HG03064 (cell line): ENCODE measurements around the gene IMMP2L.
A peak's percentile ranks its signal among the peaks of the same experiment; 100 is the strongest.

Source experiments
- ATAC-seq: cut with Tn5 transposase; IDR thresholded peaks from one replicate; pipeline ENCODE4 v1.9.1; 2021; ENCODE audit warnings: low read depth; ENCODE audit not compliant: unreplicated experiment

IMMP2L gene

GRCh38 chr7:111560773-111561653 is 1.3 kb downstream of the IMMP2L start:
- no peak for ATAC-seq

DNA sequence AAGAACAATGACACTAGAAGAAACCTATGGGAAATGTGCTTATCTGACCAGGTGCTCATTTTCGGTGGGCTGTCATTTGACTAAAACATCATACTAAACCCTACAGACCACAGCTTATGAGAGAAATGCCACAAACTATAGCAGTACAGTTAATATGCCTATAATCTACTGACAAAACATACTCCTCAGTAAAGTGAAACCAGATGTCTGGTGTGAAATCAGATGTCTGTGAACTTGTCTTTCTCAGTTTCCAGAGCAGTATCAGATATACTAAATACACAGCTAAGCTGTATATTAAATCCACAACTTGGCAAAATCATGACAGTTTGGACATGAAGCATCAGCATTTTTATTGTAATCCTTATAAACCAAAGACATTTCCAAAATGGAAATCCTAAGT is 3.3 kb downstream of the IMMP2L start:
- ATAC-seq, result peak; percentile 79

DNA sequence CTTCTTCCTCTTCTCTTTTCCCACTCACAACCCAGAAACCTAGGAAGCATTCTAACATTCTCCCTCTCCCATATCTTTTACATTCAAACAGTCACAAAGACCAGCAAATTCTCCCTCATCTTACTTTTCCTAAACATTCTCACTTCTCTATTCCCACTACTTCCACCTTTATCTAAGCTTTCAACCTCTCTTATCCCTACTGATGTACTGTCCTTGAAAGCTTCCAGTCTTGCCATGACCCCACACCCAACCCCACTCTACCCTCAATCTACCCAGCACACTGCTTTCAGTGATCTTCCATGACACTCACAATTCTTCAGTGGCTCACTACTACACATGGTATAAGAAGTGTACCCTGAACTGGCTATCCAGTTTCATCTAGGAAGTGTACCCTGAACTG is 5.3 kb downstream of the IMMP2L start:
- no peak for ATAC-seq

DNA sequence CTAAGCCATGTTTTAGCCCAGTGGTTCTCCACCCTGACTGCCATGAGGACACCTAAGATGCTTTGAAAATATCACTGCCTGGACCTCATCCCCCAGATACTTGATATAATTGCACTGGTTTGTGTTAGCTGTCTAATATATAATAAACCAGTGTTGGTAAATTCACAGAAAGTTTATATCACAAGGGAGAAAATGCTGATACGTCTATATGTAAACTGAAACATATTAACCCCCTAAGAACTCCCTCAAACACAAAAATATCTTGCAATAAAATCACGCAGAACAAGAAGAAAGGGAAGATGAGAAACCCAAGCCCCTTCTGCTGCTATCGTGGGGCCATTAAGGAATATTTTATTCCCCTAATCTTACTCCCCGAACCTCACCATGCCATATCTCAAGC is 8.2 kb downstream of the IMMP2L start:
- ATAC-seq, result no peak

DNA sequence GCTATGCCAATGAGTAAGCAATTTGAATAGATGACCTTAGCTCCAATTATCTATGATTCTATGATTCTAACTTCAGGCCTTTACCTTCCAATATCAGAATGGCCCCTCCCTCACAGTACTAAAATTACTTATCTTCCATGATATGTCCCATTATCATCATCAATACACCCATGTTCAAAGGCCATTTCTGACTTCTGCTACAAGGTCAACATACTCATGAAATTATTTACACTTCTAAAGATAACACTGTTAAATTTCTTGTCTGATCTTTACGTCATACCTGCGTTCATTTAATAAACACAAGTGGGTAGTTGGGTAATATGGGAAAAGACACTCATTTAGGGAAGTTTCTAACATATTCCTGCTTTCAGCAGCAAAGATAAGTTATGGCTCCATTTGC is 21.2 kb downstream of the IMMP2L start:
- no peak for ATAC-seq

GRCh38 chr7:111540199-111540815 is 22.0 kb downstream of the IMMP2L start:
- no peak for ATAC-seq

- no peak for ATAC-seq
Observed at GRCh38 chr7:111537134-111537533, 25.2 kb downstream of the IMMP2L start.

GRCh38 chr7:111535142-111535870 is 27.0 kb downstream of the IMMP2L start:
- ATAC-seq, result no peak

GRCh38 chr7:111532625-111533024 is 29.7 kb downstream of the IMMP2L start:
- no peak for ATAC-seq

DNA sequence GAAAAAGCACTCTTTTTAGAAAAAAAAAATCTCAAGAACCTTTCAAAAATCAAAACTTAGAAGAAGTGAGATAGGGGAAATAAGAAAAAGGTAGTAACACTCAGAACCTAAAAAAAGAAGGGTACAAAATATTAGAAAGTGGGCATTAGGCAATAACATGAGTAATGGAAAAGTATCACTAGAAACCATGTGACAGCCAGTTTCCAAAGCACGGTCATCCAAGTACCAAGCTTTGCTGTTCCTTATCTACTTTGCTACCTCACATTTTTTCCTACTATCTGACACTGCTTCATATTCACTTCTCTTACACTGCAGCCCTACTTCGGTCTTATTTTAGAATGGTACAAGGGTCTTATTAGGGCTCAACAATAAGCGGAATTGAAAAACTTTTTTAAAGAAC is 30.3 kb downstream of the IMMP2L start:
- no peak for ATAC-seq

DNA sequence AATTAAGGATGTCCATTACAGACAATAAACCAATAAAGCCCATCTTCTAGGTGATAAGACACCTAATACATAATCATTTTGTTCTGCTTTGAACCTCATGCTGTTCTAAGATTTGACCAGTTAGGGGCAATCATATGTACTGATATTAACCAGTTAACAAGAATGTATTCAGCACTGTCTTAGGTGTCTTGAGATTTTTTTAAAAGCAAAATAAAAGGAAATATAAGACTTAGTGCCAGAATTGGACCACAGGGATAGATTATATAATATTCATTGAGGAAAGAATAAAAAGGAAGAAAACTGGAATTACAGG is 32.0 kb downstream of the IMMP2L start:
- ATAC-seq, result no peak

DNA sequence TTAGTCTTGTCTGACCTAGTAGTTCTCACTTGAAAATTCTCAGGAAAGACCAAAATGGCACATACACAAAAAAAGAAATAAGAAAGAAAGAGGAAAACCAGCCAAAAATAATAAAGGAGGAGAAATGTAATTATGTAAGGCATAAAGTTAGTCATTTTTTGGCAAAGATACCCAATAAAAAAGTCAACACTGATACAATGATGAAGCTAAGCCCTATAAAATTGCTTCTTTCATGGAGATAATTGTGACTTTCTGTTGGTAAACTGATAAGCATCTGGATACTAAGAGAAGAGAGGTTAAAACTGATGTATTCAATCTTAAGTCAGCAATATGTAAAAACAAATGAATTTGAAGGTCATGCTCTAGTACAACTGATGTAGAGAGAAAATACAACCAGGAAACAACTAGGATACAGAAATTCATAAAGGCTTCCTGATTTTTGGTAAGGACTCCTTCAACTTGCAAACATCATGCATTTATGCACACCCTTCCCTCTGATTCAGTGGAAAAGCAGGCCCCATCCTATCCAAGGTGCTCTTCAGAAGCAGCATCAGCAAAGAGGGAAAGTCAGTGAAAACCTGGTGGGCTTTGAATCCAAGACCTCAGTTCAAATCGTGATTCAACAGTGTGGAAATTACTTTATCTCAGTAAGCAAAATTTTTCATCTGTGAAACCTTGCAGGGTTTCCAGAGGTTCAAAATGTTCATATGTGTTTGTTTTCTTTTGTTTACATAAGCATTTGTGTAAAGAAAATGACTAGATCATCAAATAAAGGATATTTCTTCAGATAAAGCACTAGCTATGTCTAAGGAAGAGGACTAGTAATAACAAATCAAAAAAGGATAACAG is 32.6 kb downstream of the IMMP2L start:
- ATAC-seq, result no peak

DNA sequence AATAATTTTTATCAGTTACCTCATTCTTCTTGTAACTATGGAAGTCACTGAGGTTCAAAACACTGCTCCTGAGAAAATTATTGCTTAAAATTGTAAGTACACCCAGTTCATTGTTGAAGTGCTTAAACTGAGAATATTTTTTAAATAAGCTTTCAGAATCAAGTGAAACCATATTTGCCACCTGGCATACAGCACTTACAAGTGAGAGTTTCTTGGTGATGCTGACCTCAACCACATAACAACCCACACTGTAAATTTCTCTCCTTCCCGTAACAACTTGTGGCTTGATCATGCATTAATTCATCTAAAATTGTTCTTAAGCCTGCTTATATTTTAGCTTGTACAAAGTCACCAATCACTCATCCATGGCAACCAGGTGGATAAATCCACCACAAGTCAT is 34.0 kb downstream of the IMMP2L start:
- peak; percentile 68 for ATAC-seq

- ATAC-seq, result peak; percentile 78
Observed at GRCh38 chr7:111527545-111527944, 34.7 kb downstream of the IMMP2L start.

- ATAC-seq, result no peak
Observed at GRCh38 chr7:111525100-111525499, 37.2 kb downstream of the IMMP2L start.

GRCh38 chr7:111521660-111522059 is 40.6 kb downstream of the IMMP2L start:
- no peak for ATAC-seq

DNA sequence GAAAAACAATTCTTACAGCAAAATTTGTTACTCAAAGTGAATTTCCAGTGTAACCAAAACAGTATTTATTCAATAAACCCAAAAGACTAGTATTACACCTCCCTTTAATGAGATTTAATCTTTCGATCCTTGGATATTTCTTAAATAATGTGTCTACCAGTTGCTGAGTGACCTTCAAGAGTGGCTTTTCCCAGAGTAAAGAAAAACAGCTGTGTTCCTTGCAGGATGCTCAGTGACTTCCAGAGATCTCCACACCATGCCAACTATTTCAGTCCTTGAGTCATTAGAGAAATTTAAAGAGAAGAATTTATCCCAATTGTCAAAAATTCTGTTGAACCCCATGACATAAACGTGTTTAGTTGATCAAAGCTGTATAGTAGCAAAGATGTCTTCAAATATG is 44.0 kb downstream of the IMMP2L start:
- no peak for ATAC-seq

DNA sequence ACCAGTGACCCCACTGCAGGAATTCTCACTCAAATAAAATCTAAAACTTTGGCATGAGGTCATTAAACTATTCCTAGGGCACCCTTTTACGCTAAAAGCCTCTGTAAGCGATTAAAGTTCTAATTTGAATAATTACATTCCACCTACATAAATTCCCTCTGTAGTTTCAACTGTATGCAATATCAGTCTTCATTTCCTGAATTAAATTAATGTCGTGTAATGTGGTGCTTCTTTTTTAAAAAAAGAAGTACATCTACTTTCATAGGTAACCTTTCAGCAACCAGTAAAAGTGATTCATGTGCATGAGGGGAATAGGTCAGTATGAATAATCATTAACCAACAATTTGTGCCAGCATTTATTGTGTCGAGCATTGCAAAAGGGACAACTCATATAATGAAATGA is 44.7 kb downstream of the IMMP2L start:
- no peak for ATAC-seq

DNA sequence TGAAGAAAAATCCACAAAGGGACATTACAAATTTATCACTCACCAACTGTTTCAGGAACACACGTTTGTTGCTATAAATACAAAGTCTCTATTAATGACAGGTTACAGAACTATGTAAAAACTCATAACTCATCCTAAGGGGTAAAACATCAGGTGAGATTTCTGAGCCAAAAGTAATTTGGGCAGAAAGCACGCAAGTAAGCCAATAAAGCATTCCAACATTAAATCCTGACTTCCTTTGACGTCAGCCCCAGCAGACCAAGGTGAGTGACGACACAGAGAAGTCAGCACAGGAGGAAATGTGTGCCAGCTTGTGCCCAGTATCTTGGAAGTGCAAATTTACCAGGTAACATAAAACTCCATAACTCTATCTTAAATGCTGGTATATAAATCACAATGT is 45.7 kb downstream of the IMMP2L start:
- no peak for ATAC-seq

- ATAC-seq, result no peak
Observed at GRCh38 chr7:111513566-111513965, 48.7 kb downstream of the IMMP2L start.

- no peak for ATAC-seq
Observed at GRCh38 chr7:111511845-111512244, 50.4 kb downstream of the IMMP2L start.
